HEK293T (cell line): ENCODE measurements around the gene NKD2.

Source experiments
- BHLHE40 ChIP-seq: fragments of 450-650 bp; IDR thresholded peaks from 2 replicates; pipeline ENCODE4 v1.6.1; 2016; ENCODE audit warnings: mild to moderate bottlenecking, moderate library complexity, borderline replicate concordance
- FOXA1 ChIP-seq: fragments of 450-650 bp; IDR thresholded peaks from 2 replicates; pipeline ENCODE4 v1.6.1; 2016; ENCODE audit warnings: mild to moderate bottlenecking
- LEF1 ChIP-seq: fragments of 450-650 bp; IDR thresholded peaks from 2 replicates; pipeline ENCODE4 v1.6.1; 2017; ENCODE audit warnings: mild to moderate bottlenecking, borderline replicate concordance
- SP1 ChIP-seq: fragments of 450-650 bp; IDR thresholded peaks from 2 replicates; pipeline ENCODE4 v1.6.1; 2017
- ZNF384 ChIP-seq: fragments of 450-650 bp; IDR thresholded peaks from 2 replicates; pipeline ENCODE4 v1.6.1; 2016

- TF ChIP-seq LEF1 (no peak), FOXA1 (no peak), BHLHE40 (no peak), ZNF384 (no peak), SP1 (no peak)
Measured at GRCh38 chr5:1087428-1087827, 78.8 kb downstream of the NKD2 start.
